HG02840 (cell line): Measurements from ENCODE around the gene COL5A2.

ENCODE experiments used
- ATAC-seq: cut with Tn5 transposase; IDR thresholded peaks from one replicate; pipeline ENCODE4 v1.9.1; 2021; ENCODE audit warnings: mild to moderate bottlenecking, moderate library complexity, moderate number of reproducible peaks; ENCODE audit not compliant: unreplicated experiment, low FRiP score

COL5A2 gene

GRCh38 chr2:189151906-189152305 is 27.7 kb downstream of the COL5A2 start:
- ATAC-seq, result no peak

- ATAC-seq, result no peak
Observed at GRCh38 chr2:189150033-189150432, 29.5 kb downstream of the COL5A2 start.

GRCh38 chr2:189147989-189148388 is 31.6 kb downstream of the COL5A2 start:
- no peak for ATAC-seq

GRCh38 chr2:189147361-189147760 is 32.2 kb downstream of the COL5A2 start:
- no peak for ATAC-seq

- ATAC-seq, result no peak
Observed at GRCh38 chr2:189146553-189146952, 33.0 kb downstream of the COL5A2 start.

GRCh38 chr2:189144700-189145211 is 34.8 kb downstream of the COL5A2 start:
- ATAC-seq, result no peak

- ATAC-seq, result no peak
Observed at GRCh38 chr2:189143925-189144324, 35.6 kb downstream of the COL5A2 start.

- peak; percentile 90 for ATAC-seq
Observed at GRCh38 chr2:189142893-189143759, 36.4 kb downstream of the COL5A2 start.

GRCh38 chr2:189138800-189139199 is 40.8 kb downstream of the COL5A2 start:
- ATAC-seq, result no peak

- ATAC-seq, result no peak
Observed at GRCh38 chr2:189137519-189137918, 42.0 kb downstream of the COL5A2 start.

- ATAC-seq, result no peak
Observed at GRCh38 chr2:189134485-189134884, 45.1 kb downstream of the COL5A2 start.

GRCh38 chr2:189131991-189132390 is 47.6 kb downstream of the COL5A2 start:
- ATAC-seq, result no peak

- ATAC-seq, result no peak
Observed at GRCh38 chr2:189129971-189130370, 49.6 kb downstream of the COL5A2 start.

GRCh38 chr2:189128970-189129369 is 50.6 kb downstream of the COL5A2 start:
- no peak for ATAC-seq

- ATAC-seq, result no peak
Observed at GRCh38 chr2:189127756-189128155, 51.8 kb downstream of the COL5A2 start.

GRCh38 chr2:189125195-189125594 is 54.4 kb downstream of the COL5A2 start:
- ATAC-seq, result no peak

GRCh38 chr2:189124175-189124574 is 55.4 kb downstream of the COL5A2 start:
- no peak for ATAC-seq

GRCh38 chr2:189118386-189118785 is 61.2 kb downstream of the COL5A2 start:
- ATAC-seq, result no peak

GRCh38 chr2:189116979-189117378 is 62.6 kb downstream of the COL5A2 start:
- ATAC-seq, result no peak

- ATAC-seq, result no peak
Observed at GRCh38 chr2:189116087-189116486, 63.5 kb downstream of the COL5A2 start.

GRCh38 chr2:189115126-189115525 is 64.4 kb downstream of the COL5A2 start:
- no peak for ATAC-seq

- no peak for ATAC-seq
Observed at GRCh38 chr2:189113963-189114362, 65.6 kb downstream of the COL5A2 start.
